H1 (cell line): ENCODE results near the gene TIMP3. TPM values are rescaled to one million over a fixed set of nuclear protein-coding genes. Genes with fewer than 3 reads are reported as not detected.

ENCODE experiments used
- CTCF ChIA-PET: fragments of 300-600 bp; sonication (Branson Sonifier 250); formaldehyde crosslinking; loops from one replicate; lab custom pipeline; 2021; ENCODE audit not compliant: partially characterized antibody; lab: Charles Lee
- POLR2A ChIA-PET: fragments of 300-600 bp; sonication (Branson Sonifier 250); formaldehyde crosslinking; loops from one replicate; lab custom pipeline; 2021; ENCODE audit warnings: inconsistent platforms; ENCODE audit not compliant: partially characterized antibody; lab: Charles Lee
- DNase-seq, 2 experiments: peaks; one replicate each; pipeline versions ENCODE4 v3.0.0 to v3.0.0-alpha.2; 2010 to 2022; ENCODE audit warnings: low spot score in 2 of 2, low read depth in 1 of 2, mixed read lengths in 1 of 2
- FAIRE-seq: peaks from 2 replicates; lab custom pipeline; 2011; peaks lifted over from hg19 to GRCh38; lab: Jason Lieb, UNC
- H2AFZ ChIP-seq: 2 replicates; pipeline ENCODE4 v1.8.1; 2012; ENCODE audit warnings: low read length, inconsistent platforms
- H2AK5ac ChIP-seq: 2 replicates; pipeline ENCODE4 v1.6.1; 2013; ENCODE audit warnings: low read depth, low read length
- H2BK120ac ChIP-seq: replicated peaks from 2 replicates; pipeline ENCODE3; 2013; ENCODE audit warnings: low read depth, low read length, inconsistent platforms
- H2BK12ac ChIP-seq: 2 replicates; pipeline ENCODE4 v1.6.1; 2013; ENCODE audit warnings: low read depth, low read length
- H2BK15ac ChIP-seq: 2 replicates; pipeline ENCODE4 v1.6.1; 2013; ENCODE audit warnings: low read length
- H2BK20ac ChIP-seq: 2 replicates; pipeline ENCODE4 v1.6.1; 2013; ENCODE audit warnings: low read length
- H2BK5ac ChIP-seq: 2 replicates; pipeline ENCODE4 v1.6.1; 2013; ENCODE audit warnings: low read depth, low read length
- H3K14ac ChIP-seq: 2 replicates; pipeline ENCODE4 v1.6.1; 2013; ENCODE audit warnings: inconsistent platforms; ENCODE audit not compliant: insufficient read length
- H3K18ac ChIP-seq: 2 replicates; pipeline ENCODE4 v1.6.1; 2013; ENCODE audit warnings: low read length; ENCODE audit errors: extremely low read depth
- H3K23ac ChIP-seq: 2 replicates; pipeline ENCODE4 v1.6.1; 2013; ENCODE audit warnings: inconsistent platforms; ENCODE audit not compliant: insufficient read length
- H3K23me2 ChIP-seq: 2 replicates; pipeline ENCODE4 v1.6.1; 2013; ENCODE audit warnings: low read depth, low read length
- H3K27ac ChIP-seq: 2 replicates; pipeline ENCODE4 v1.6.1; 2011; ENCODE audit warnings: low read depth, low read length, inconsistent platforms
- H3K27me3 ChIP-seq, 4 experiments: replicated peaks in 1 of 4; 1 replicate in 1 of 4; 2 replicates in 3 of 4; pipeline versions ENCODE4 v1.6.1 to v1.8.1; 2011 to 2013; ENCODE audit warnings: low read length in 3 of 4, mild to moderate bottlenecking in 3 of 4, inconsistent platforms in 2 of 4, mixed read lengths in 2 of 4, moderate library complexity in 1 of 4; ENCODE audit not compliant: control insufficient read depth in 3 of 4, insufficient read depth in 3 of 4; ENCODE audit errors: extremely low read depth in 1 of 4
- H3K36me3 ChIP-seq, 4 experiments: 2 replicates each; pipeline versions ENCODE4 v1.6.1 to v1.8.1; 2011 to 2013; ENCODE audit warnings: mild to moderate bottlenecking in 4 of 4, low read length in 3 of 4, moderate library complexity in 2 of 4, control low read depth in 1 of 4, inconsistent platforms in 1 of 4; ENCODE audit not compliant: insufficient read depth in 4 of 4, control insufficient read depth in 2 of 4
- H3K4ac ChIP-seq: replicated peaks from 2 replicates; pipeline ENCODE3; 2013; ENCODE audit warnings: low read length, low read depth, mixed read lengths, inconsistent platforms; ENCODE audit not compliant: insufficient read length
- H3K4me1 ChIP-seq, 4 experiments: replicated peaks in 1 of 4; 1 replicate in 1 of 4; 2 replicates in 3 of 4; pipeline versions ENCODE4 v1.6.1 to v1.8.1; 2011 to 2013; ENCODE audit warnings: low read length in 3 of 4, inconsistent platforms in 2 of 4, mixed read lengths in 1 of 4; ENCODE audit not compliant: insufficient read depth in 4 of 4, control insufficient read depth in 3 of 4
- H3K4me2 ChIP-seq, 2 experiments: 2 replicates each; pipeline versions ENCODE4 v1.6.1 to v1.8.1; 2011 to 2013; ENCODE audit warnings: low read depth in 2 of 2, low read length in 2 of 2, control low read depth in 1 of 2, inconsistent platforms in 1 of 2, mild to moderate bottlenecking in 1 of 2; ENCODE audit not compliant: insufficient read depth in 1 of 2
- H3K4me3 ChIP-seq, 4 experiments: fragments of 200-600, 300-600 bp in 1 of 4; sonication (generic), shearing (Covaris generic), sonication (Bioruptor Twin) in 1 of 4; 2 replicates each; pipeline versions ENCODE4 v1.5.1 to v1.8.1; 2011 to 2016; ENCODE audit warnings: low read length in 4 of 4, low read depth in 3 of 4, control low read depth in 2 of 4, inconsistent platforms in 2 of 4, mild to moderate bottlenecking in 2 of 4, mixed read lengths in 1 of 4, moderate library complexity in 1 of 4; ENCODE audit not compliant: insufficient read depth in 2 of 4; ENCODE audit errors: extremely low read depth in 1 of 4
- H3K56ac ChIP-seq: replicated peaks from 2 replicates; pipeline ENCODE3; 2013; ENCODE audit warnings: low read depth, mild to moderate bottlenecking, mixed read lengths, low read length, inconsistent platforms; ENCODE audit not compliant: insufficient read length
- H3K79me1 ChIP-seq: 2 replicates; pipeline ENCODE4 v1.6.1; 2013; ENCODE audit warnings: low read depth, low read length, control low read depth
- H3K79me2 ChIP-seq, 2 experiments: 2 replicates each; pipeline versions ENCODE4 v1.6.1 to v1.8.1; 2012 to 2013; ENCODE audit warnings: low read length in 2 of 2, mild to moderate bottlenecking in 2 of 2, inconsistent platforms in 1 of 2; ENCODE audit not compliant: insufficient read depth in 2 of 2, control insufficient read depth in 1 of 2
- H3K9ac ChIP-seq, 4 experiments: replicated peaks in 1 of 4; 1 replicate in 1 of 4; 2 replicates in 3 of 4; pipeline versions ENCODE4 v1.6.1 to v1.8.1; 2011 to 2013; ENCODE audit warnings: low read depth in 3 of 4, low read length in 3 of 4, control low read depth in 2 of 4, mild to moderate bottlenecking in 2 of 4, moderate library complexity in 2 of 4, inconsistent platforms in 1 of 4; ENCODE audit errors: extremely low read depth in 1 of 4
- H3K9me3 ChIP-seq, 2 experiments: 2 replicates each; pipeline versions ENCODE4 v1.6.1 to v1.8.1; 2012 to 2013; ENCODE audit warnings: mild to moderate bottlenecking in 2 of 2, moderate library complexity in 2 of 2, control low read depth in 1 of 2, inconsistent platforms in 1 of 2, low read depth in 1 of 2, low read length in 1 of 2, mixed read lengths in 1 of 2; ENCODE audit not compliant: insufficient read depth in 2 of 2
- H4K20me1 ChIP-seq, 2 experiments: replicated peaks in 1 of 2; 2 replicates each; pipeline versions ENCODE3 to v1.8.1; 2011 to 2013; ENCODE audit warnings: inconsistent platforms in 2 of 2, low read length in 2 of 2, mild to moderate bottlenecking in 1 of 2; ENCODE audit not compliant: insufficient read depth in 2 of 2, control insufficient read depth in 1 of 2
- H4K5ac ChIP-seq: 2 replicates; pipeline ENCODE4 v1.6.1; 2013; ENCODE audit warnings: low read length, low read depth, mixed read lengths, inconsistent platforms; ENCODE audit not compliant: insufficient read length
- H4K8ac ChIP-seq: 2 replicates; pipeline ENCODE4 v1.8.0; 2013; ENCODE audit warnings: mild to moderate bottlenecking, moderate library complexity, low read length, inconsistent platforms; ENCODE audit not compliant: insufficient read depth; ENCODE audit errors: extremely low read depth
- H4K91ac ChIP-seq: replicated peaks from 2 replicates; pipeline ENCODE3; 2013; ENCODE audit warnings: low read length, mixed read lengths, inconsistent platforms; ENCODE audit not compliant: insufficient read length
- SUZ12 ChIP-seq: fragments of 200-600 bp; sonication (generic); IDR thresholded peaks from 2 replicates; pipeline ENCODE4 v1.6.1; 2012; ENCODE audit warnings: mild to moderate bottlenecking, inconsistent platforms, low read length, moderate library complexity, mixed read lengths
- WGBS, 2 experiments: shearing (Covaris generic) in 1 of 2; methylation state at CpG; one replicate each; pipeline versions ENCODE4 v1.1.6 to v1.1.7; 2013 to 2015; ENCODE audit warnings: low lambda C conversion rate in 2 of 2, mixed read lengths in 2 of 2, inconsistent platforms in 1 of 2, low coverage in 1 of 2, missing lambda C conversion rate in 1 of 2; ENCODE audit not compliant: insufficient replicate concordance in 2 of 2, insufficient coverage in 1 of 2, insufficient read length in 1 of 2; ENCODE audit errors: extremely low coverage in 1 of 2, missing lambda C conversion rate in 1 of 2; 5-methylcytosine and 5-hydroxymethylcytosine counted together
- polyA plus RNA-seq, 7 experiments: library from polyadenylated mRNA; depleted of rRNA in 3 of 7; stranded (reverse) in 5 of 7; unstranded in 2 of 7; fragments of >200 nt in 5 of 7; fragments of 200-250 nt in 2 of 7; gene quantifications; 1 replicate in 5 of 7; 2 replicates in 1 of 7; 4 replicates in 1 of 7; pipeline versions ENCODE4 v1.2.1 to v1.2.3, GENCODE V29; 2011 to 2013; ENCODE audit warnings: missing spikeins in 2 of 7, mixed read lengths in 2 of 7
- total RNA-seq: library from RNA; stranded (reverse); fragmentation: NEBNext Ultra II Directional; extraction: Animal tissue kit (Norgen Biotek cat#: 25700); gene quantifications from 2 replicates; pipeline ENCODE4 v1.2.1, GENCODE V29; 2021

The TIMP3 gene
- total and polyA plus RNA-seq, 2 of the 8 experiments (the other 6 are each of a cell fraction or from before 2014, with no cell fraction given): 1.3 to 4.7 TPM

DNA sequence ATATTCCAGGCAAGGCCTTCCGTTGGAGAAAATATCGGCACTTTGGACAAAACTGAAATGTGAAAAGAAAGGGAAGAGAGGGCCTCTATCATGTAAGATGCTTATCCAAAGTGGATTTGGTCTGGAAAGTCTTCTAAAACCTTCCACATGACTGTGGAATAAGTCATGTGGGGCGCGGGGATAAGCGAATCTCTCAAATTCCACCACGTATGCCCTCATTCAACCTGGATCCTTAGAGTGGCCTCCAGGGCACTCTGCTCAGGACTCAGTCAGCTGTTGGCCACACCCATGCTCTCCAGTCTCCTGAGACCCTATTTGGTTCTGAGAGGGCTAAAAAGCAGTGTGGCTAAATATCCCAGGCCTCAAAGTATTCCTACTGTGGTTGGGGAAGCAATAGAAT is 2.0 kb upstream of the TIMP3 start:
- Histone ChIP-seq H4K91ac (no peak overlapping the region), H3K79me2 (no peaks in the 10 kb centered on the region), H3K56ac (no peak overlapping the region), H3K9me3 (no peaks in the 10 kb centered on the region), H4K5ac (no peak overlapping the region), H3K23me2 (peaks cover 9% of the 10 kb centered on the region; the same call in 1 of the 2 replicates), H3K4me2 (no peak overlapping the region), H3K4ac (no peak overlapping the region), H3K23ac (no peak overlapping the region), H3K18ac (no peak overlapping the region), H2BK12ac (no peak overlapping the region), H3K27me3 (peaks cover 0 to 30% (median 22%) of the 10 kb centered on the region in 4 experiments; a peak in 5 of 7 replicates), H2AFZ (no peak overlapping the region), H2BK120ac (no peak overlapping the region), H4K8ac (no peak overlapping the region), H3K14ac (no peak overlapping the region), H2BK20ac (no peak overlapping the region), H3K4me3 (no peak overlapping the region), H2BK5ac (no peak overlapping the region), H3K79me1 (no peaks in the 10 kb centered on the region), H3K4me1 (peaks cover 0 to 20% (median 7%) of the 10 kb centered on the region in 4 experiments; a peak in 6 of 7 replicates), H3K9ac (no peak overlapping the region), H3K36me3 (no peaks in the 10 kb centered on the region), H2BK15ac (no peak overlapping the region), H3K27ac (no peak overlapping the region), H4K20me1 (peaks cover 12 to 21% of the 10 kb centered on the region in 2 experiments), H2AK5ac (no peak overlapping the region)
- POLR2A ChIA-PET: interaction anchor here (1.3 to 4.1 kb wide), 2 partner anchors 13 to 19 kb away, joined by 3 to 30 read pairs; no protein-coding TSS in a partner anchor
- CTCF ChIA-PET: interaction anchor here (0.8 to 12.8 kb wide), 10 partner anchors 9 to 270 kb away, joined by 3 to 167 read pairs (median 33); no protein-coding TSS in a partner anchor
- WGBS, 2 experiments: 92% methylated on average over 6 of the region's 6 CpGs; no CpG with 5 or more reads in 1 of the 2 experiments
- DNase-seq (no peak), FAIRE-seq (no peak)
- TF ChIP-seq SUZ12: no peak
